GM20431 (cell line): ENCODE results near the gene SHROOM3.
"Not testable (repeated sequence)": the region's sequence is repeated elsewhere in the genome, so short reads cannot be mapped to it uniquely, and the experiment has no call there.

Experiments used
- in situ Hi-C: fragments of 300-500 bp; cut with MseI, MboI; formaldehyde crosslinking; loops from one replicate; pipeline ENCODE4 v1.15.0; 2020; ENCODE audit warnings: low sequenced_read_pairs; ENCODE audit not compliant: unreplicated experiment

SHROOM3 gene

DNA sequence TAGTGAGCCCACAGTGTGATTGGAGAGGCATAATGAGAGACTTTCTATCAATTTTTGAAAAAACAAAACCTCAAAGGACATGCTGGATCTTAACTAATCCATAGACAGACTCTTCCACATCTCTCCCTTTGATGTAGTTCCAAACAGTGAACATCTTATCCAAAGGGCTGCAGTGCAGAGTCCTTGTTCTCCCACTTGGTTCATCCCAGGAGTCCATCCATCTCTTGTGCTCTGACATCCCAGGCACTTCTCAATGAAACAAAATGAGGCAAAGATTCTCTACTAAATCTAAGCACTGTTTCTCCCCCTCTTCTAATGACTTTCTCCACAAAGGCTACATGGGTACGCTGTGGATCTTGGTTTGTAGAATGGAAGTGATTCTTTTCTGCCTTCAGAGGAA, 8.3 kb downstream of the SHROOM3 start:
- in situ Hi-C loops: no loop called here

DNA sequence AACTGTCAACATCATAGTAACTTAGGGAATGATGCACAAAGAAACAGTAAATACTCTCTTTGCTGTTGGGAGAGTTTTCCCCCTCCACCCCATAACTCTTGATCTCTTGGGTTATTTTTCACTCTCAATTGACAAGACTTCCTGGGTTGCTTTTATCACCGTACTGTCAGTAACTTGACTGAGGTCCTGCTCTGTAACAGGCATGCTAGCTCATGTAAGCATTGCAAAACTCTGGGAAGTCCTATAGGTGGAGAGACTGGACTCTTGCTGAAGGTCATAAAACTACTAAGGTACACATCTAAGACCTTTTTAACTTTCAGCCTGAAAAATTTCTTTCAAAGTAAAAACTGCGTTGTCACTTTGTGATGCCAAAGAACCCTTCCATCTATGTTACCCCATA, 10.9 kb downstream of the SHROOM3 start:
- in situ Hi-C loops: no loop called here

DNA sequence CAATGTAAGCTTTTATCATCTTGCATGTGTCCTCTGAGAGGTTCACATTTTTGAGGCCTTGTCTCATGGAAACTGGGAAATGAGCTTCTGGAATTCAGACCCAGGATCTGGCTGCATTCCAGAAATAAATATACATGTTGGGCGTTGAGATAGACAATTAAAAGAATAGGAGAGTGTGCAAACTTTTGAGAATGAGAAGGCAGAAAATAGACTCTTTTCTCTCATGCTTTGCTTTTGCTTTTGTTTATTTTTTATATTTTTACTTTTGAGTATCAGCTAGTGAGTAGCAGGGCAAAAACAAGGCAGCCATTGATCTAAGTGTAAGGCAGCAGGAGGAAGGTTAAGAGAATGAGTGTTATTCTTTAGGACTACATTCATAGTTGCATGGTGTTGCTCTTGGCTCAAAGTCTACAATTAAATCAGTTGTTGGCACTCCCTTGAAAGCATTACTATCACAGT, 12.4 kb downstream of the SHROOM3 start:
- in situ Hi-C loops: no loop called here

DNA sequence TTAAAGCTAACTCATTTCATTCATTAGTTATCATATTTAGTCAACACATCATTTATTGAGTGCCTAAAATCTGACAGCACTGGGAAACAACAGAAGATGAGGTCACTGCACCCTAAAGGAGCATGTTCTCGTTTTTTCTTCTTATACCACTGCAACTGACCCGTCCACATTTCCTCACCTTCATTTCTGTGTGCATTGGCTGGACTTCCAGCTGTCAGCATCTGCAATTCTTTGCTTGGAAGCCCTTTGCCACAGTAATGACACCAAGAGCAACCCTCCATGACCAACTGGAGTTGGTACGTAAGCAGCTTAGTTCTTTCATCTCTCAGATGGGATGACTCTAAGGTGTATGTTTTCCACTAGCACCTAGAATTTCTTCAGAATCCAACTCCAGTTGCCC, 13.2 kb downstream of the SHROOM3 start:
- in situ Hi-C loops: no loop called here

DNA sequence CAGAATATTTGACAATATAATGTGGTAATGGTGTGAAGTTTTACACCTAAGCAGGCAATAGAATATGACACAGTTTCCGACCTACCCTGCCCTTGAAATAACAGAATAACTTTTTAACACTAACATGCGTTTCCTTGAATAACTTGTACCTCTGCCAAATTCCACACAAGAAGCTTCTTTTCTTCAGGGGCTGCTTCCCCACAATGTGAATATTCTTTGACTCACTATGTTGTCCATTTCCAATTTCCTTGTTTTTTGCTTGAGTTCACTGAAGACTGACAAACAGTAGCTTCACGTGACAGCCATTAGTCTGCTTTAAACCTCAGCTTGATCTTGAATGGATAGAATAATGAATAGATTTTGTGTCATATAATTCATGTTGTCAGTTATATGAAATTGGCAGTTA, 14.3 kb downstream of the SHROOM3 start:
- in situ Hi-C loops: no loop called here

DNA sequence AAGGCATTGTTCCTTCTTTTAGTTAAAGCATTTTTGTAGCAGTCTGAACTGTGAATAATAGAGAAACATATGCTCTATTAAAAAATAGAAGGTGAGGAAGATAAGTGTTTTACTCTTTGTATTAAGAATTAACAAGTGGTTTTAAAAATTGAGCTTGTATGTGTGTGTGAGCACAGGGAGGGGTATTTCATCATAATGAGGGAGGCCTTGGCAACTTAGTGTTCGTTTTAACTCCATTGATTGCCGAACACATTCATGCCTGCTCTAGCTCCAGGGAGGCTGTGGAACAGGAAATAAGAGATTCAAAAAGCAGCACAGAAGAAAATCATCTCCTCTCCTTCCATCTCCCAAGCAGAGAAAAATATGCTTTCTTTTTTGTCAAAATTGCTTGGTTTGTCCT, 14.8 kb downstream of the SHROOM3 start:
- in situ Hi-C loops: no loop called here

DNA sequence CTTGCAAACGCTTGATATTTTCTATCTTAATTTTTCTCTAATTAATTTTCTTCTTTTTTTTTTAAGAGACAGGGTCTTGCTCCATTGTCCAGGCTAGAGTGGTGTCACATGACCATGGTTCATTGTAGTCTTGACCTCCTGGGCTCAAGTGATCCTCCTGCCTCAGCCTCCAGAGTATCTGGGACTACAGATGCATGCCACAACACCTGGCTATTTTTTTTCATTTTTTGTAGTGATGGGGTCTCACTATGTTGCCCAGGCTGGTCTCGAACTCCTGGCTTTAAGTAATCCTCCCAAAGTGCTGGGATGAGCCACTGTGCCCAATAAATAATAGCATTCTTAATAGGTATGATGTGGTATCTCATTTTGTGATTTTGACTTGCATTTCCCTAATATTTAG, 18.2 kb downstream of the SHROOM3 start:
- in situ Hi-C loops: no loop called here

DNA sequence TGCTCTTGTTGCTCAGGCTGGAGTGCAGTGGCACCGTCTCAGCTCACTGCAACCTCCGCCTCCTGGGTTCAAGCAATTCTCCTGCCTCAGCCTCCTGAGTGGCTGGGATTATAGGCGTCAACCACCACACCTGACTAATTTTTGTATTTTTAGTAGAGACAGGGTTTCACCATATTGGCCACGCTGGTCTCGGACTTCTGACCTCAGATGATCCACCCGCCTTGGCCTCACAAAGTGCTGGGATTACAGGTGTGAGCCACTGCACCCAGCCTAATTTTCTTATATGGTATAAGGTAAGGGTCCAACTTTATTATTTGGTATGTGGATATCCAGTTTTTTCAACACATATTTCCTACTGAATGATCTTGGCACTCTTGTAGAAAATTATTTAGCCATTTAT, 19.0 kb downstream of the SHROOM3 start:
- in situ Hi-C loops: not testable (repeated sequence)

DNA sequence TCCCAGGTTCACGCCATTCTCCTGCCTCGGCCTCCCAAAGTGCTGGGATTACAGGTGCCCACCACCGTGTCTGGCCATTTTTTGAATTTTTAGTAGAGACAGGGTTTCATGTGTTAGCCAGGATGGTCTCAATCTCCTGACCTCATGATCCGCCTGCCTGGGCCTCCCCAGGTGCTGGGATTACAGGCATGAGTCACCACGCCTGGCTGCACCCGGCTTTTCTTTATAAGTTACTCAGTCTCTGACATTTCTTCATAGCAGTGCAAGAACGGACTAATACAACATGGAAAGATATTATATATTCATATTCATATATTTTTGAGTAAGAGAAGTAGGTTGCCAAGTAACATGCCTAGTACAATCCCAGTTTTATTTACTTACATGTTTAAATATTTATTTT, 22.9 kb downstream of the SHROOM3 start:
- in situ Hi-C loops: no loop called here

DNA sequence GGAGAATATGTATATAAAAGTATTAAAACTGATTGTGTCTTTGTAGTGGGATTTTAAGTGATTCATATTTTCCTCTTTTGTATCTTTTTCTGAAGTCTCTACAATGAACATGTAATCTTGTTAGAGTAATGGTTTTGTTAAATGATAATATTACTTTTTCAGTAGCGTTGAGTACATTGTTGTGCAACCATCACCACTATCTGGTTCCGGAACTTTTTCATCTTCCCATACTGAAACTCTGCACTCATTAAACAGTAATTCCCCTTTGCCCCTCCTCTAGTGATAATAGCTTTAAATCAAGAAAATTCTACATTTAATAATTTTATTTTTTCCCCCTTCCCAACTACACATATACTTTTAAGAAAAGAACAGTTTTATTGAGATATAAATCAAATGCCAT, 23.3 kb downstream of the SHROOM3 start:
- in situ Hi-C loops: no loop called here

DNA sequence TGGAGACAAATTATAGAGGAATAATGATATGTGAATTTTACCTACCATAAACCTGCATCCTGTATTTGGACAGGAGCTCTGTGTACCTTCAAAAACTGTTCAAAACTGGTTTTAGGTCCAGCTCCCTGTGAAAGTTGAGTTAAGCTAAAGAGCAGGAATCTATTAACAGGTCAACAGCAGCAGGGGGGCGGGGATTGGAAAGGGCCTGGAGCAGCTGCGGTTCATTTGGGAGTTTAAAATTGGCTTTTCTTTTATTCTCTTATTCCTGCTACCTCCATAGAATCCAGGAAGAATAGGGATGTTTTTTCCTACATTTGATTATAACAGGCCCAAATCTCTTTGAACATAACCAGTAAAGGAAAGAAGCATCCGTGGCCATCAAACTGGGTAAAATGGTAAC, 23.8 kb downstream of the SHROOM3 start:
- in situ Hi-C loops: no loop called here

DNA sequence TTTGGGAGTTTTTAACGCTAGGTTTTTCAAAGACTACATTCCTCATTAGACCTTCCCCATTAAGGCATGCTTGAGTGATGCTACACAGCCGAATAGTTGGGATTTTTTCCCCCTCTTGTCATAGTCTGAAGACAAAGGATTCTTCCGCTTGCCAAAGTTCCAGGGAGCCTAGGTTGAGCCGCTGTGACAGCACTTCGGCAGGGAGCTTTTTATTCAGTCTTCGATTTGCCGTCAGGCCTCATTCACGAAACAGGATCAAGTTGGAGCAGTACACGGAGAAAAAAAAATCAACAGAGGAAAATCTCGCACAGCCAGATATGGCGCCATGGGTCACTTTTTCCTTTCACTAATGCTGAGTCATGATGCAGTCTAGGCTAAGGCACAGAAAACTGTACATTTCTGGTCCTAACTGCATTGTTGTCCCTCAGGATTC, 24.3 kb downstream of the SHROOM3 start:
- in situ Hi-C loops: no loop called here

DNA sequence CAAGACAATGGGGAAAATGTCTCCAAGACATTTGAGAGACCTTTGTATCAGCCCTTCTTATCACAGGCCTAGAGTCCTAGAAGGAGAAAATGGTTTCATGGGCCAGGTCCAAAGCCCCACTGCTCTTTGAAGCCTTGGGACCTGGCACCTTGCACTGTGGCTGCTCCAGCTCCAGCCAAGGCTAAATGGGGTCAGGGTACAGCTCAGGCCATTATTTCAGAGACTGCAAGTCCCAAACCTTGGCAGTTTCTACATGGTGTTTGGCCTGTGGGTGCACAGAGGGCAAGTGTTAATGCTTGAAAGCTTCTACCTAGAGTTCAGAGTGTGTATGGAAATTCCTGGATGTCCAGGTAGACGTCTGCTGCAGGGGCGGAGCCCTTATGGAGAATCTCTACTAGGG, 28.5 kb downstream of the SHROOM3 start:
- in situ Hi-C loops: no loop called here

DNA sequence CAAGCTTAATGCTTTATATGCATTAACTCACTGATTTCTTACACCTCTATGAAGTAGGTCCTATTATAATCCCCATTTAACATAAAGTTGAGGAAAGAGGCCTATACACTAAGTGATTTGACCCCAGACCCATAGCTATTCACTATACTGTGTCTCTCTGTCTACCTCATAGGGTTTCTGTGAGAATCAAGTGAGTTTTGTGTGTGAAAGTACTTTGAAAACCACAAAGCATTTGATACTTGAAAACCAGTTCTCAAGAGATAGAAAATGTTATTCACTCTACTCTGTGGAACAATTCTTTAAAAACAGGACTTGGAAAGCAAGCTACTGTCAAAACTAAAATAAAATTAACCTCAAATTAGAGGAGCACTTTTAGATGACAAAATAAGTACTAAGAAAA, 35.0 kb downstream of the SHROOM3 start:
- in situ Hi-C loops: no loop called here

DNA sequence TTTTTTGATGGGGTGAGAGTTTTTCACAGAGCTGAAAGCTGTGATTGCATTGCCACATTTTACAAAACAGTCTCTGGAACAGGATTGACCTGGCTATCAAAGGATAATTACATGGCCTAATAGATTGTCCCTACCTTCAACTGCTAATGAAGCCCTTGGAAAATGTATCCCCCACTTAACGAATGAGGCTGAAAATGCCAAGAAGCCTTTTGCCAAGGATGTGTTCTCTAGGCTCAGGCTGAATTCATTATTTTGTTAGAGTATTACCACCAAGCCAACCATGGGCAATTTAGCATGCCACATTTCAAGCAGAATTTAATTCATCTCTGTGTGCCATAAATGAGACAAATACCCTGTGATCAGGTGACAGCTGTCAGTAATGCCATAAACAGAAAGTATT, 35.5 kb downstream of the SHROOM3 start:
- in situ Hi-C loops: no loop called here

DNA sequence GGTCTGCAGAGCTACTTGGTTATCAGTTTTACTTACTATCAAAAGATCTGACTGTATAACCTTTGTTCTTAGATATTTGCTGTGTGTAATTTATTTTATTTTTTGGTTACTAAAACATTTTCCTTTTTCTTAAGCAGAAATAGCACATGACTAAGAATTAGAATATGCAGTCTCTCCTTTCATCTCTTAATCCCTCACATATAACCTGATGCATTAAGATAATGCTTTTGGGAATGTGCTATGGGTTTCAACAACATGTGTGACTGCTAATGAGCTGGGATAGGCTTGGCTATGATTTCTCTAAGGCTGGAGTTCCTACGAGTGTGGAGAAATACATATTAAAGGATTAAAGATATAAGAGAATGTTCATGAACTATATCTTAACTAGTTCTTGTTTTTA, 41.5 kb downstream of the SHROOM3 start:
- in situ Hi-C loops: no loop called here

DNA sequence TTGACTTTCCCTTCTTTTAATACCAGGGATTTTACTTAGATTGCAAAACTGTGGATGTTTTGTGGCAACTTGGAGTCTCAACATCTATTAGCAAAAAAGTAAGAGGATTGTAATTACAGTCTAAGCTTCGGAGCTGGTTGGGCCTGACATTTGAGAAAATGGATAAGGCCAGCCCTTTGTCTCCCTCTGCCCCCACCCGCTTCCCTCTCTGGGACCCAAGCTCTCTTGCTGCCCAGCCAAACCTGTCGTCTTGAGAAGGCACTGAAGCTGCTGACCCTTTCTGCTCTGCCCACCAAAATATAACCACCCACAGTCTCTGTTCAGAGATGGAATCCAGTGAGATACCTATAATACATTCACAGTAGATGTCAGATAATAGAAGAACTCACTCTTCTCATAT, 49.6 kb downstream of the SHROOM3 start:
- in situ Hi-C loops: no loop called here

DNA sequence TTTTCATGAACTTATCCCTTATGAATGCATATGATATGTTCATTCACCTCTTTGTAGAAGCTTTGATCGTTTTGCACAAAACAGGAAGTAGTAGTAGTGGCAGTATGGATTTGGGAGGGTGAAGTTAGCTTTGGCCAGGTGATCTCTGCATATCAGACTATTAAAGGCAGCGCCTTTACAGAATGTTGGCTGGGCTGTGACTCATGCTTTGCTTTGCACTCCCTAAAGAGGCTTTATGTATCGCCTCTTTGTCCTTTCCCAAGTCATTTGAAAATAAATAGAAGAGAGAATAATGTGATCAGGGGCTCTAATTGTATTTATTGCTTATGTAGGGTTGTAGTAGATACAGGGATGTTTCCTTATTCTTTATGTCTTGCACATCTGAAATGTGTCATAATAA, 50.4 kb downstream of the SHROOM3 start:
- in situ Hi-C loops: no loop called here

DNA sequence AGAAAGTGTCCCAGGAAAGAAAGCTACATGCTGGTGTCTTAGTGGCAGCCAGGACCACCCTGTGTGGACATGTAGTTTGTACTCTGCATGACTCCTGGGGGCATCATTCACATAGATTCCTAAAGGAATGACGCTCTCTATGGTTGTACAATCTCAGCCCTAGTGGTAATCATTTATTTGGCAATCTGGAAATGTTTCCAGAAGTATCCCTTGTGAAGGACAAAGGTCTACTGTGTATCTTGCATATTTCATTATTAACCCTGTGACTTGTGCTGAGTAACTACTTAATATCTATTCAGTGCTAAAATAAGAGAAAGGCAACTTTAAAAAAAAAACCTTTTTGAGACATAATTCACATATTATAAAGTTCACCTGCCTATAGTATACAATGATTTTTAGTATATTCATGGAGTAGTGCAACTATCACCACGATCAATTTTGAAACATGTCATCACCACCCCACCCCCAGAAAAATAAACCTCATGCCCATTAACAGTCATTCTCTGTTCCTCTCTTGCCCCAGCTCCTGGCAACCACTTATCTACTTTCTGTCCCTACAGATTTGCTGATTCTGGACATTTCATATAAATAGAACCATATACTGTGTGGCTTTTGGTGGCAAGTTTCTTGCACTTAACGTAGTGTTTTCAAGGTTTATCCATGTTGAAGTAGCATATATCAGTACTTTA, 51.7 kb downstream of the SHROOM3 start:
- in situ Hi-C loops: no loop called here

DNA sequence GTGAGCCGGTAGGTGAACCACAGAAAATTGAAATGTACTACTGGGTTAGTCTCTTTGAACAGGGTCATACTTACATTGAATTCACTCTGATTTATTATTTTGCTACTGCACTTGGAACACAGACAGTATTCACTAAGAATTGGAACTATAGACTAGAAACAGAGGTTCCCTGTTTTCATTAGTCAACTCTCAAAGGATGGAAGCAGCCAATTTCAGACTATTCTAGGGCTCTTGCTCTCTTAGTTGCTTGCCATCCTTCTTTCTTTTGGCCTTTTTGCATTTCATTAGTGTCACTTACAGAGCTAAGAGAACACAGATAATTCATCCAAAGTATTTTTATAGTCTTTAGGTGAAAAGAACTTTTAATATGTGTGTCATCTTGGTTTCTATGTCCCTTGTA, 52.6 kb downstream of the SHROOM3 start:
- in situ Hi-C loops: no loop called here

DNA sequence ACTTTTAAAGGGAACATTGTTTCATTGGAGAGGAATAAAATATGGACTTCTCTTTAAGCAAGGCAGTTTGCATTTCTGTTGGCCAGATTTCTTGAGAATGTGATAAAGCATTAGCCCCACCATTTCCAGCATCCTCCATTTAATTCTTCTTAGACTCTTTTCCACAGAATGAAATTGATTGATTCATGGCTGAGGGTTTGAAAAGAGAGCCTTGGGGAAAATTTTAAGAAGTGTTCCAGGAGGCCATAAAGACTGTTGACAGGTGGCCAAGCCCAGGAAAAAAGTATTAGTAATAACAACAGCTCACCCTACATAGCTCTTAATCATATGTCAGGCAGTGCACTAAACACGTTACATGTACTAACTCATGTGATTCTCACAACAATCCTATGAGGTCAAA, 53.4 kb downstream of the SHROOM3 start:
- in situ Hi-C loops: no loop called here

DNA sequence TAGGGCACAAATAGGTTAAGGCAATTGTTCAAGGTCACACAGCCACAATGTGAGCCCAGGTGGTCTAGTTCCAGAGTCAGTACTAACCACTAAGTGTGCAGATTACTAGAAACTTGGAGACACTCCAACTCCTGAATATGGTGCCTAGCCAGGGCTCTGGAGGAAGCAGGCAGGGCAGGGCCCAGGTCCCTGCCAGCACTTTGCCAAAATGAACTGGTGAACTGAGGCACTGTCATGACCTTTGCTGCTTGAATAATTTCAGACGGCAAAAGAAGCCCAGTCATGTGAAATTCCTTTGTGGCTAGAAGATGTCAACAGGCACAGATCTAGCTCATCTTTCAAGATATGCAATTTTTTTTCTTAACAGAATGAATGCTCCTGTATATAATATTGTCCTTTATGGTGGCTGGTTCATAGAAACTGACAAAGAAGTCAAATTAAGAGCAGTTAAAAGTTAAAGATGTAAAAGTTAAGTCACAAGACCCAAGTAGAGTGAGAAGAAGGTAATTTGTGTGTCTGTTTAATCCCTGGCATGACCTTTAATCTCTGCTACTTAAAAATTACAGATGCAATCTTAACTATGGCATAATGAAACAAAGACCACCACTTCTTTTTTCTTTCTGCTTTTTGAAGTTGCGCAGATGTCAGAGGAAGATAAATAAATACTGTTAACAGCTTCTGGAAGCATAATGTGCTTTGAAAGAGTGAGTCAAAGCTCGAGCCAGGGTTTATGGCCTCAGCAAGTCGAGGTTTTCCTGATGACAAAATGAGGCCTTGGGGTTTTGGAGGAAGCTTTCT, 54.1 kb downstream of the SHROOM3 start:
- in situ Hi-C loops: no loop called here
